Pancreas (tissue), 10 donors: Measurements from ENCODE around the gene TBC1D8B. TPM values are rescaled to one million over a fixed set of nuclear protein-coding genes. Genes with fewer than 3 reads are reported as not detected.

Experiments used
- ATAC-seq, 4 donors: fragments of 200-7000 bp; cut with Tn5 transposase; one replicate each; pipeline versions ENCODE4 v1.8.0 to v1.9.1; 2020; ENCODE audit warnings: mild to moderate bottlenecking in 4 of 4, moderate library complexity in 4 of 4
- DNase-seq, 6 donors: peaks; one replicate each; pipeline ENCODE4 v3.0.0-alpha.2; 2020
- FAIRE-seq: peaks from 2 replicates; lab custom pipeline; 2012; peaks lifted over from hg19 to GRCh38; lab: Jason Lieb, UNC
- H3K27ac ChIP-seq, 4 donors: fragments of 200-600 bp; sonication (generic); 1 replicate in 3 of 4; 2 replicates in 1 of 4; pipeline versions ENCODE4 v1.5.0 to v1.8.0; 2020
- H3K27me3 ChIP-seq, 4 donors: fragments of 200-600 bp; one replicate each; pipeline ENCODE4 v1.8.0; 2021
- H3K36me3 ChIP-seq, 3 donors: fragments of 200-600 bp; sonication (generic) in 1 of 3; one replicate each; pipeline versions ENCODE4 v1.5.0 to v1.8.0; 2020 to 2021
- H3K4me1 ChIP-seq, 3 donors: fragments of 200-600 bp; one replicate each; pipeline ENCODE4 v1.8.0; 2021
- H3K4me3 ChIP-seq, 4 donors: fragments of 200-600 bp; sonication (generic) in 2 of 4; one replicate each; pipeline versions ENCODE4 v1.5.0 to v1.8.0; 2020 to 2021
- H3K9me3 ChIP-seq, 4 donors: fragments of 200-600 bp; one replicate each; pipeline ENCODE4 v1.8.0; 2021
- CTCF ChIP-seq, 4 donors: fragments of 200-600 bp; sonication (generic) in 3 of 4; IDR thresholded peaks; one replicate each; pipeline versions ENCODE4 v1.5.0 to v1.8.0; 2021; ENCODE audit warnings: antibody characterized with exemption in 4 of 4
- WGBS, 2 donors: extraction: QIAGEN DNeasy Blood & Tissue Kit; methylation state at CpG; one replicate each; pipeline ENCODE4 v1.1.7; 2013; 5-methylcytosine and 5-hydroxymethylcytosine counted together
- intact Hi-C, 3 donors: fragments of 100-400 bp; cut with DNase I; formaldehyde crosslinking; loops; one replicate each; pipeline versions ENCODE4 v1.11.1 to v1.14.2; 2022
- polyA plus RNA-seq, 2 donors: library from polyadenylated mRNA; stranded (reverse); fragments of 200-250 nt; gene quantifications; one replicate each; pipeline ENCODE4 v1.2.3, GENCODE V29; 2013
- total RNA-seq, 6 donors: library from RNA; stranded (reverse); fragmentation: NEBNext Ultra II Directional in 4 of 6; extraction: Animal tissue kit (Norgen Biotek cat#: 25700) in 4 of 6; gene quantifications; one replicate each; pipeline versions ENCODE4 v1.2.1 to v1.2.4, GENCODE V29; 2021 to 2023
- donor health status: healthy with polysubstance abuse.
- donor health status: DM: no; HTN: no; CAD: no; lungs with moderate emphysema.
- donor health status: DM: no; HTN: no; CAD: no.
- donor health status: control.
- donor health status: control.
- donor health status: Bipolar disorder and iron deficiency.
- donor health status: DM: yes; HTN: yes; CAD: no.
- donor health status: DM: no; HTN: no; CAD: no.
- donor health status: DM: no; HTN: no; CAD: no.
- donor health status: DM: yes; HTN: yes; CAD: no.

TBC1D8B gene
- total and polyA plus RNA-seq, 8 donors: 3.4 to 8.9 (median 7.4) TPM

GRCh38 chrX:106901781-106902219 is 99.3 kb downstream of the TBC1D8B start:
- intact Hi-C loops: loop anchor here in 1 of 3 donors (5.0 kb wide), 1 partner anchor 51 kb away; no protein-coding TSS in a partner anchor
- no peak for TF ChIP-seq CTCF (IDR thresholded peaks at IDR 0.05)
- H3K4me1 ChIP-seq: no peaks in the 10 kb centered on the region
- no peaks in the 10 kb centered on the region for H3K27me3 ChIP-seq
- H3K36me3 ChIP-seq: no peaks in the 10 kb centered on the region
- no peak overlapping the region for H3K4me3 ChIP-seq
- ATAC-seq (no peak), FAIRE-seq (no peak), DNase-seq (no peak)
- WGBS, 2 donors: 60 to 83% methylated on average over 4 of the region's 4 CpGs
- H3K27ac ChIP-seq: no peak overlapping the region
- H3K9me3 ChIP-seq: no peaks in the 10 kb centered on the region

- H3K36me3 ChIP-seq: no peaks in the 10 kb centered on the region
- DNase-seq (no peak), FAIRE-seq (no peak), ATAC-seq (no peak)
- H3K4me3 ChIP-seq: no peak overlapping the region
- no peak overlapping the region for H3K27ac ChIP-seq
- TF ChIP-seq CTCF (IDR thresholded peaks at IDR 0.05): no peak
- no peaks in the 10 kb centered on the region for H3K27me3 ChIP-seq
- intact Hi-C loops: loop anchor here in 1 of 3 donors (5.0 kb wide), 1 partner anchor 50 kb away; no protein-coding TSS in a partner anchor
- H3K9me3 ChIP-seq: no peaks in the 10 kb centered on the region
- WGBS, 2 donors: 65 to 73% methylated on average over 2 of the region's 2 CpGs
- H3K4me1 ChIP-seq: no peaks in the 10 kb centered on the region
These were observed 100.2 kb downstream of the TBC1D8B start for GRCh38 chrX:106902684-106903083.

- no peaks in the 10 kb centered on the region for H3K36me3 ChIP-seq
- WGBS, 2 donors: 77 to 91% methylated on average over 1 of the region's 1 CpG
- no peak for ATAC-seq
- H3K4me1 ChIP-seq: no peaks in the 10 kb centered on the region
- no peak within 1 kb of the TSS for H3K4me3 ChIP-seq
- DNase-seq: no peak
- H3K9me3 ChIP-seq: no peaks in the 10 kb centered on the region
- no peaks in the 10 kb centered on the region for H3K27me3 ChIP-seq
- FAIRE-seq: no peak
- intact Hi-C loops: loop anchor here in 1 of 3 donors (5.0 kb wide), 1 partner anchor 49 kb away; no protein-coding TSS in a partner anchor
- no peak within 1 kb of the TSS for H3K27ac ChIP-seq
- TF ChIP-seq CTCF (IDR thresholded peaks at IDR 0.05): no peak
These were observed 100.9 kb downstream of the TBC1D8B start, which contains the start of gene RIPPLY1 for GRCh38 chrX:106903291-106903824. TSS of gene RIPPLY1 (minus strand) at chrX:106903341. CDS start at chrX:106903287, 54 bp downstream.

GRCh38 chrX:106903856-106904528 is 101.5 kb downstream of the TBC1D8B start:
- H3K4me1 ChIP-seq: no peaks in the 10 kb centered on the region
- H3K4me3 ChIP-seq: no peak overlapping the region
- no peak for TF ChIP-seq CTCF (IDR thresholded peaks at IDR 0.05)
- DNase-seq: no peak
- peak in 1 of 4 donors; percentile 28 for ATAC-seq
- no peaks in the 10 kb centered on the region for H3K27me3 ChIP-seq
- H3K27ac ChIP-seq: no peak overlapping the region
- 85 to 93% methylated on average over 5 of the region's 5 CpGs for WGBS, 2 donors
- FAIRE-seq: no peak
- H3K36me3 ChIP-seq: no peaks in the 10 kb centered on the region
- intact Hi-C loops: loop anchor here in 1 of 3 donors (5.0 kb wide), 1 partner anchor 48 kb away; no protein-coding TSS in a partner anchor
- H3K9me3 ChIP-seq: no peaks in the 10 kb centered on the region
